Suprapubic skin (tissue), 4 donors: ENCODE measurements around the gene MDM1.

Source experiments
- EP300 ChIP-seq: sonication (generic); formaldehyde crosslinking; IDR thresholded peaks from one replicate; pipeline ENCODE4 v1.6.1; 2017; ENCODE audit warnings: antibody characterized with exemption
- POLR2A ChIP-seq, 2 donors: fragments of 450-650 bp; IDR thresholded peaks; one replicate each; pipeline ENCODE4 v1.6.1; 2017; ENCODE audit warnings: antibody characterized with exemption in 2 of 2, mild to moderate bottlenecking in 2 of 2, moderate library complexity in 2 of 2
- POLR2AphosphoS5 ChIP-seq, 3 donors: sonication (generic); formaldehyde crosslinking; IDR thresholded peaks; one replicate each; pipeline ENCODE4 v1.6.1; 2017; ENCODE audit warnings: antibody characterized with exemption in 3 of 3
- TF ChIP-seq, protein P1 (sequence below), 2 donors: fragments of 200-600 bp in 1 of 2; fragments of 450-650 bp in 1 of 2; sonication (generic) in 1 of 2; IDR thresholded peaks; one replicate each; pipeline ENCODE4 v1.5.1; 2016 to 2019; ENCODE audit warnings: antibody characterized with exemption in 2 of 2, mild to moderate bottlenecking in 1 of 2, moderate library complexity in 1 of 2

DNA sequence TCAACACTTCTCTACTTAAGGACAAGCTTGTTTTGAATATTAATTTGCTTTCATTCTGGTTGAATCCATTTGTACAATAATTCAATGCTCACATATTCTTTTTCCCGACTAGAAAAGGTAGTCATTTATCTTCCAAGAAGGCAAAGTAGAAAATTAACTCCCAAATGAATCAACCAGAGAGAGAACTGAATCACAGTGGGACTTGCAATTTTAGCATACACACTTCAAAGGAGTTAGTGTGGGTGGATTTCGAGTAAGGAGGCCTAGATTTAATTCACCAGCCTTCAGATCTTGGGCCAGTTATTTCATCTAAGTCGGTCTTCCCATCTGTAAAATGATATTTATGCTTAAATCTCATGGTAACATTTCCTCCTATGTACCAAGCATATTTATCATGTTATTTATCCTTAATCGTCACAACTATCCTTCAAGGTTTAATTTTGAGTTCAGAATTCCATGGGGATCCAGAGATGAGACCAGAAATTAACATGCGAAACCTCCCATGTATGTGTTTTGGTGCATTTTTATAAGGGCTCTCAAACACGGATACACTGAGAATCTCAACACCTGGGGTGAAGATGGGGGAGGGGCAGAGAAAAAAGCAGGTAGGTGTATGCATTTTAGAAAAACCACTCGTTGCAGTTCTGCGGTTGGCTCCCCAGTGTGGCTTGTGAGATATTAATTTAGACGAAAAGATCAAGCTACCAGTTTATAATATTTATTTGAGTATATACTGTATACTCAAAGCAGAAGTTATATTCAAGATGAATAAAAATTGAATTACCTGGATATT lies 39.8 kb downstream of the MDM1 start:
- TF ChIP-seq, protein P1, sequence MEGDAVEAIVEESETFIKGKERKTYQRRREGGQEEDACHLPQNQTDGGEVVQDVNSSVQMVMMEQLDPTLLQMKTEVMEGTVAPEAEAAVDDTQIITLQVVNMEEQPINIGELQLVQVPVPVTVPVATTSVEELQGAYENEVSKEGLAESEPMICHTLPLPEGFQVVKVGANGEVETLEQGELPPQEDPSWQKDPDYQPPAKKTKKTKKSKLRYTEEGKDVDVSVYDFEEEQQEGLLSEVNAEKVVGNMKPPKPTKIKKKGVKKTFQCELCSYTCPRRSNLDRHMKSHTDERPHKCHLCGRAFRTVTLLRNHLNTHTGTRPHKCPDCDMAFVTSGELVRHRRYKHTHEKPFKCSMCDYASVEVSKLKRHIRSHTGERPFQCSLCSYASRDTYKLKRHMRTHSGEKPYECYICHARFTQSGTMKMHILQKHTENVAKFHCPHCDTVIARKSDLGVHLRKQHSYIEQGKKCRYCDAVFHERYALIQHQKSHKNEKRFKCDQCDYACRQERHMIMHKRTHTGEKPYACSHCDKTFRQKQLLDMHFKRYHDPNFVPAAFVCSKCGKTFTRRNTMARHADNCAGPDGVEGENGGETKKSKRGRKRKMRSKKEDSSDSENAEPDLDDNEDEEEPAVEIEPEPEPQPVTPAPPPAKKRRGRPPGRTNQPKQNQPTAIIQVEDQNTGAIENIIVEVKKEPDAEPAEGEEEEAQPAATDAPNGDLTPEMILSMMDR (IDR thresholded peaks at IDR 0.05): no peak
- TF ChIP-seq POLR2AphosphoS5 (IDR thresholded peaks at IDR 0.05) (no peak), POLR2A (IDR thresholded peaks at IDR 0.05) (no peak), EP300 (no peak)
